GM12892 (cell line): ENCODE results near the gene DPP6.

Experiments used
- DNase-seq: peaks from one replicate; pipeline ENCODE4 v3.0.0; 2011; ENCODE audit not compliant: insufficient read length
- FAIRE-seq: peaks from 2 replicates; lab custom pipeline; 2011; peaks lifted over from hg19 to GRCh38; lab: Jason Lieb, UNC
- POLR2A ChIP-seq: IDR thresholded peaks from 2 replicates; pipeline ENCODE4 v1.6.1; 2011; ENCODE audit warnings: low read depth, low read length, control low read depth
- POLR2AphosphoS5 ChIP-seq: IDR thresholded peaks from 2 replicates; pipeline ENCODE4 v1.6.1; 2011; ENCODE audit warnings: low read depth, low read length, control low read depth
- TAF1 ChIP-seq: IDR thresholded peaks from 2 replicates; pipeline ENCODE4 v1.6.1; 2011; ENCODE audit warnings: low read depth, mild to moderate bottlenecking, control low read depth, low read length, borderline replicate concordance

DPP6 gene

GRCh38 chr7:154380771-154381170 lies 328.6 kb downstream of the DPP6 start:
- no peak for DNase-seq
- no peak for TF ChIP-seq TAF1
- no peak for TF ChIP-seq POLR2AphosphoS5
- no peak for TF ChIP-seq POLR2A
- no peak for FAIRE-seq

GRCh38 chr7:154383045-154383444 lies 330.8 kb downstream of the DPP6 start:
- no peak for FAIRE-seq
- DNase-seq = no peak

GRCh38 chr7:154385214-154385613 lies 333.0 kb downstream of the DPP6 start:
- no peak for TF ChIP-seq POLR2A
- TF ChIP-seq TAF1 = no peak
- TF ChIP-seq POLR2AphosphoS5 = no peak
- DNase-seq (no peak), FAIRE-seq (no peak)

More at GRCh38 chr7:154383045-154383444, 330.8 kb downstream of the DPP6 start:
- TF ChIP-seq POLR2A = no peak

GRCh38 chr7:154387252-154387651 lies 335.1 kb downstream of the DPP6 start:
- no peak for FAIRE-seq
- TF ChIP-seq POLR2A = no peak
- TF ChIP-seq POLR2AphosphoS5 = no peak
- DNase-seq = no peak

- DNase-seq (no peak), FAIRE-seq (no peak)
- TF ChIP-seq TAF1 (no peak), POLR2A (no peak)
These were observed 336.2 kb downstream of the DPP6 start for GRCh38 chr7:154388412-154388811.

- FAIRE-seq = no peak
- DNase-seq = no peak
- TF ChIP-seq POLR2A (no peak), POLR2AphosphoS5 (no peak), TAF1 (no peak)
These were observed 336.8 kb downstream of the DPP6 start for GRCh38 chr7:154388999-154389398.

GRCh38 chr7:154390961-154391360 lies 338.8 kb downstream of the DPP6 start:
- no peak for FAIRE-seq
- DNase-seq = no peak
- TF ChIP-seq TAF1 = no peak
- no peak for TF ChIP-seq POLR2AphosphoS5
- no peak for TF ChIP-seq POLR2A

GRCh38 chr7:154394804-154395203 lies 342.6 kb downstream of the DPP6 start:
- DNase-seq (no peak), FAIRE-seq (no peak)

GRCh38 chr7:154406312-154406711 lies 354.1 kb downstream of the DPP6 start:
- DNase-seq = no peak
- no peak for TF ChIP-seq POLR2A
- no peak for FAIRE-seq

More at GRCh38 chr7:154394804-154395203, 342.6 kb downstream of the DPP6 start:
- TF ChIP-seq TAF1 (no peak), POLR2AphosphoS5 (no peak), POLR2A (no peak)

- FAIRE-seq = no peak
- no peak for DNase-seq
- TF ChIP-seq TAF1 (no peak), POLR2A (no peak), POLR2AphosphoS5 (no peak)
These were observed 357.6 kb downstream of the DPP6 start for GRCh38 chr7:154409703-154410311.

GRCh38 chr7:154412105-154412504 lies 359.9 kb downstream of the DPP6 start:
- DNase-seq (no peak), FAIRE-seq (no peak)
- no peak for TF ChIP-seq POLR2AphosphoS5
- no peak for TF ChIP-seq POLR2A
- no peak for TF ChIP-seq TAF1

GRCh38 chr7:154415709-154416399 lies 363.7 kb downstream of the DPP6 start:
- TF ChIP-seq TAF1 (no peak), POLR2A (no peak), POLR2AphosphoS5 (no peak)
- no peak for FAIRE-seq
- DNase-seq = no peak

GRCh38 chr7:154416714-154417113 lies 364.5 kb downstream of the DPP6 start:
- no peak for DNase-seq
- TF ChIP-seq POLR2AphosphoS5 (no peak), TAF1 (no peak), POLR2A (no peak)
- no peak for FAIRE-seq
